H9 (cell line): ENCODE measurements around the gene BACH2. TPM values are rescaled to one million over a fixed set of nuclear protein-coding genes. Genes with fewer than 3 reads are reported as not detected.

Experiments
- DNase-seq: peaks from one replicate; pipeline ENCODE4 v3.0.0-alpha.2; 2017
- H2AFZ ChIP-seq: one replicate; pipeline ENCODE4 v1.6.1; 2013; ENCODE audit warnings: mild to moderate bottlenecking, low read length, control low read depth, moderate library complexity
- H2AK5ac ChIP-seq: 2 replicates; pipeline ENCODE4 v1.6.1; 2013; ENCODE audit warnings: low read length, control low read depth, mixed read lengths; ENCODE audit not compliant: insufficient read length
- H2BK120ac ChIP-seq: one replicate; pipeline ENCODE4 v1.6.1; 2013; ENCODE audit warnings: low read depth, mild to moderate bottlenecking, low read length, control low read depth, inconsistent platforms; ENCODE audit not compliant: poor library complexity, severe bottlenecking
- H2BK12ac ChIP-seq: 2 replicates; pipeline ENCODE4 v1.6.1; 2013; ENCODE audit warnings: low read length, control low read depth, mixed read lengths, low read depth; ENCODE audit not compliant: insufficient read length
- H2BK15ac ChIP-seq: 2 replicates; pipeline ENCODE4 v1.6.1; 2013; ENCODE audit warnings: low read depth, low read length, control low read depth
- H2BK20ac ChIP-seq: one replicate; pipeline ENCODE4 v1.6.1; 2013; ENCODE audit warnings: low read depth, mild to moderate bottlenecking, low read length, control low read depth, inconsistent platforms; ENCODE audit not compliant: poor library complexity, severe bottlenecking
- H2BK5ac ChIP-seq: 2 replicates; pipeline ENCODE4 v1.6.1; 2013; ENCODE audit warnings: low read length, control low read depth, mixed read lengths; ENCODE audit not compliant: insufficient read length
- H3K14ac ChIP-seq: 2 replicates; pipeline ENCODE4 v1.6.1; 2013; ENCODE audit warnings: low read length, control low read depth; ENCODE audit not compliant: insufficient read depth
- H3K18ac ChIP-seq: 2 replicates; pipeline ENCODE4 v1.6.1; 2013; ENCODE audit warnings: low read depth, mild to moderate bottlenecking, mixed read lengths, low read length, control low read depth; ENCODE audit not compliant: insufficient read length
- H3K23ac ChIP-seq: 2 replicates; pipeline ENCODE4 v1.6.1; 2013; ENCODE audit warnings: low read length, control low read depth, mixed read lengths, low read depth; ENCODE audit not compliant: insufficient read length
- H3K23me2 ChIP-seq: 2 replicates; pipeline ENCODE4 v1.6.1; 2013; ENCODE audit warnings: low read depth, mild to moderate bottlenecking, mixed read lengths, low read length, control low read depth; ENCODE audit not compliant: insufficient read length, poor library complexity, severe bottlenecking
- H3K27ac ChIP-seq: 2 replicates; pipeline ENCODE4 v1.5.1; 2013; ENCODE audit warnings: low read length, control low read depth, mixed read lengths, low read depth; ENCODE audit not compliant: insufficient read length
- H3K27me3 ChIP-seq: 2 replicates; pipeline ENCODE4 v1.6.1; 2013; ENCODE audit warnings: low read length, control low read depth, inconsistent platforms; ENCODE audit not compliant: insufficient read depth
- H3K4ac ChIP-seq: 2 replicates; pipeline ENCODE4 v1.6.1; 2013; ENCODE audit warnings: low read depth, mild to moderate bottlenecking, control low read depth, inconsistent platforms, low read length, moderate library complexity
- H3K4me1 ChIP-seq: 2 replicates; pipeline ENCODE4 v1.6.1; 2013; ENCODE audit warnings: low read length, control low read depth, inconsistent platforms; ENCODE audit not compliant: insufficient read depth
- H3K4me2 ChIP-seq: 2 replicates; pipeline ENCODE4 v1.6.1; 2013; ENCODE audit warnings: low read length, control low read depth, mixed read lengths; ENCODE audit not compliant: insufficient read length, insufficient read depth
- H3K56ac ChIP-seq: 2 replicates; pipeline ENCODE4 v1.6.1; 2013; ENCODE audit warnings: low read depth, mild to moderate bottlenecking, mixed read lengths, low read length, control low read depth; ENCODE audit not compliant: insufficient read length
- H3K79me1 ChIP-seq: 2 replicates; pipeline ENCODE4 v1.6.1; 2013; ENCODE audit warnings: low read depth, mild to moderate bottlenecking, moderate library complexity, low read length, control low read depth, inconsistent platforms; ENCODE audit not compliant: insufficient read depth, poor library complexity, severe bottlenecking
- H3K79me2 ChIP-seq: 2 replicates; pipeline ENCODE4 v1.6.1; 2013; ENCODE audit warnings: low read length, control low read depth, inconsistent platforms; ENCODE audit not compliant: insufficient read depth
- H3K9ac ChIP-seq: 2 replicates; pipeline ENCODE4 v1.6.1; 2013; ENCODE audit warnings: low read length, control low read depth, mixed read lengths; ENCODE audit not compliant: insufficient read length; ENCODE audit errors: extremely low read depth
- H3K9me3 ChIP-seq: one replicate; pipeline ENCODE4 v1.6.1; 2013; ENCODE audit warnings: low read depth, low read length, inconsistent platforms; ENCODE audit not compliant: control insufficient read depth
- H3T11ph ChIP-seq: one replicate; pipeline ENCODE4 v1.6.1; 2013; ENCODE audit warnings: mild to moderate bottlenecking, low read length, control low read depth, inconsistent platforms
- H4K20me1 ChIP-seq: one replicate; pipeline ENCODE4 v1.6.1; 2013; ENCODE audit not compliant: control insufficient read depth, insufficient read length, insufficient read depth
- H4K5ac ChIP-seq: 2 replicates; pipeline ENCODE4 v1.6.1; 2013; ENCODE audit warnings: low read depth, mild to moderate bottlenecking, mixed read lengths, low read length, control low read depth; ENCODE audit not compliant: insufficient read length
- H4K8ac ChIP-seq: replicated peaks from 2 replicates; pipeline ENCODE4 v1.6.1; 2013; ENCODE audit warnings: low read length, control low read depth, mixed read lengths, low read depth; ENCODE audit not compliant: insufficient read length
- H4K91ac ChIP-seq: 2 replicates; pipeline ENCODE4 v1.6.1; 2013; ENCODE audit warnings: low read depth, mild to moderate bottlenecking, moderate library complexity, mixed read lengths, low read length, control low read depth; ENCODE audit not compliant: insufficient read length
- H3K27ac Mint-ChIP-seq, 3 experiments: 2 replicates in 2 of 3; 3 replicates in 1 of 3; pipeline ENCODE4 v1.8.0; 2020 to 2021; ENCODE audit warnings: mixed read lengths in 3 of 3, mild to moderate bottlenecking in 1 of 3, moderate library complexity in 1 of 3
- H3K27me3 Mint-ChIP-seq: 2 replicates; pipeline ENCODE4 v1.8.0; 2021; ENCODE audit warnings: low read depth, mild to moderate bottlenecking, moderate library complexity, mixed read lengths
- H3K36me3 Mint-ChIP-seq, 3 experiments: 2 replicates in 2 of 3; 3 replicates in 1 of 3; pipeline ENCODE4 v1.8.0; 2020 to 2021; ENCODE audit warnings: low read depth in 3 of 3, mixed read lengths in 3 of 3; ENCODE audit not compliant: insufficient read depth in 1 of 3
- H3K4me1 Mint-ChIP-seq, 2 experiments: 2 replicates each; pipeline ENCODE4 v1.8.0; 2020; ENCODE audit warnings: mixed read lengths in 2 of 2
- H3K4me3 Mint-ChIP-seq, 2 experiments: 2 replicates in 1 of 2; 3 replicates in 1 of 2; pipeline ENCODE4 v1.8.0; 2020 to 2021; ENCODE audit warnings: mild to moderate bottlenecking in 2 of 2, mixed read lengths in 2 of 2, moderate library complexity in 1 of 2
- H3K9me3 Mint-ChIP-seq, 2 experiments: 2 replicates in 1 of 2; 3 replicates in 1 of 2; pipeline ENCODE4 v1.8.0; 2020; ENCODE audit warnings: mild to moderate bottlenecking in 2 of 2, mixed read lengths in 2 of 2, moderate library complexity in 1 of 2
- CTCF ChIP-seq: fragments of 200-600 bp; sonication (generic); conservative IDR thresholded peaks from 3 replicates; pipeline ENCODE4 v1.8.0; 2021; ENCODE audit warnings: antibody characterized with exemption, mild to moderate bottlenecking
- WGBS: extraction: QIAGEN DNeasy Blood & Tissue Kit; methylation state at CpG from one replicate; pipeline ENCODE4 v1.1.7; 2013; ENCODE audit warnings: missing lambda C conversion rate, low lambda C conversion rate, mixed read lengths; ENCODE audit not compliant: insufficient read length; ENCODE audit errors: extremely low coverage; 5-methylcytosine and 5-hydroxymethylcytosine counted together
- total RNA-seq: library from RNA; stranded (reverse); gene quantifications from 2 replicates; pipeline ENCODE4 v1.2.1, GENCODE V29; 2021

BACH2 gene
- total RNA-seq, 1 experiment from 2014 or later, result 2.0 TPM

DNA sequence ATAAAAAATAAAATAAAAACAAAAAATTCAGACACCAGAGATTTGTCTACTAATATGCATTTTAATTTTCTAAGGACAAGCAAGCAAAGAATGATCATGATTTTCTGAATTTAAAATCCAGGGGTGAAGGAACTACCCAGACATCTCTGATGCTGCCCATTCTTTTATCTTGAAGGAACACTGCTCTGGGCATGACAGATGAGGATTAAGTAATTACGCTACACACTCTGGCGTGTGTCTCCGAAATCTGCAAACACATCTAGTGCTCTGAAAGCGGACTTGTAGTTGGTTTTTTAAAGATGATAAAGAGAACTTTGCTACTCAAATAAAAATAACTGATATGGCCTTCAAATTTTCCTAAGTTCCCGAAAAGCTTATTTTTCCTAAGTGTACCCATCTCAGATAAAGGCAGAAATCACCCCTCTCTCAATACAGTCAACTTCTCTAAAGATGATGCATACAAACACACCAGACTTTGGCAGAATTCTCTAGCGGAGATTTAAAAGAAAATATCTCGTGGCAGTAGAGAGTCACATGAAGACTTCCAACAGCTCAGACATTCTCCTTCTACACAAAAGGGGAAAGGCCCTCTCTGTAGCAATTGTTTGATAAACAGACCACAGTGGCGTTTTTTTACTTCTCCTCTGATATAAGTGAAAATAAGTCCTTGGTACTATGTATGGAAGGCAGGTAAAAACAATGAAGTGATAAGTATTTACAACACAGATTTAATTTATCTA lies 133.8 kb downstream of the BACH2 start:
- H3K79me1 ChIP-seq, result no peaks in the 10 kb centered on the region
- no peak overlapping the region for H2AK5ac ChIP-seq
- H3K4me1 Mint-ChIP-seq, result peaks cover 2 to 11% of the 10 kb centered on the region in 2 experiments; a peak in 2 of 4 replicates
- no peaks in the 10 kb centered on the region for H3K9me3 ChIP-seq
- WGBS, result no CpG with 5 or more reads among the region's 8 CpGs
- H4K91ac ChIP-seq, result no peak overlapping the region
- no peaks in the 10 kb centered on the region for H3K4me1 ChIP-seq
- no peak overlapping the region for H3K23ac ChIP-seq
- no peak overlapping the region for H3K56ac ChIP-seq
- no peak overlapping the region for H2BK20ac ChIP-seq
- no peak overlapping the region for H3K4ac ChIP-seq
- H3K27me3 Mint-ChIP-seq, result no peaks in the 10 kb centered on the region
- H3K23me2 ChIP-seq, result no peaks in the 10 kb centered on the region
- no peak overlapping the region for H2BK120ac ChIP-seq
- H2BK12ac ChIP-seq, result no peak overlapping the region
- H3K79me2 ChIP-seq, result no peaks in the 10 kb centered on the region
- no peak overlapping the region for H2BK15ac ChIP-seq
- no peak overlapping the region for H3K18ac ChIP-seq
- no peaks in the 10 kb centered on the region for H3K27me3 ChIP-seq
- no peak overlapping the region for H3K4me2 ChIP-seq
- H3K9ac ChIP-seq, result no peak overlapping the region
- no peak overlapping the region for H2AFZ ChIP-seq
- no peaks in the 10 kb centered on the region for H3K36me3 Mint-ChIP-seq
- H4K8ac ChIP-seq, result no peak overlapping the region
- H4K5ac ChIP-seq, result no peak overlapping the region
- no peak overlapping the region for H3T11ph ChIP-seq
- no peak overlapping the region for H3K27ac ChIP-seq
- peak overlapping the region in 1 of 3 experiments; percentile 75; a peak in 1 of 7 replicates for H3K27ac Mint-ChIP-seq
- no peak overlapping the region for H3K14ac ChIP-seq
- H4K20me1 ChIP-seq, result no peaks in the 10 kb centered on the region
- H2BK5ac ChIP-seq, result no peak overlapping the region
- no peaks in the 10 kb centered on the region for H3K9me3 Mint-ChIP-seq
- H3K4me3 Mint-ChIP-seq, result no peak overlapping the region
- DNase-seq, result no peak
- TF ChIP-seq CTCF, result no peak
